Adrenal gland (tissue), 12 donors: Measurements from ENCODE around the gene VENTX. TPM values are rescaled to one million over a fixed set of nuclear protein-coding genes. Genes with fewer than 3 reads are reported as not detected.

ENCODE experiments used
- DNase-seq, 7 donors: peaks; one replicate each; pipeline ENCODE4 v3.0.0-alpha.2; 2019 to 2020
- H3K27ac ChIP-seq, 5 donors: fragments of 200-600 bp; sonication (generic) in 4 of 5; 1 replicate in 3 of 5; 2 replicates in 2 of 5; pipeline versions ENCODE4 v1.5.1 to v1.8.0; 2016 to 2020; ENCODE audit warnings: mild to moderate bottlenecking in 1 of 5
- H3K27me3 ChIP-seq: fragments of 200-600 bp; 2 replicates; pipeline ENCODE4 v1.8.0; 2021
- H3K36me3 ChIP-seq, 2 donors: fragments of 200-600 bp; replicated peaks in 1 of 2; 1 replicate in 1 of 2; 2 replicates in 1 of 2; pipeline versions ENCODE4 v1.5.1 to v1.8.0; 2018 to 2022
- H3K4me1 ChIP-seq, 2 donors: fragments of 200-600 bp; replicated peaks in 1 of 2; 1 replicate in 1 of 2; 2 replicates in 1 of 2; pipeline versions ENCODE4 v1.5.1 to v1.8.0; 2018 to 2021
- H3K4me3 ChIP-seq, 4 donors: fragments of 200-600 bp; sonication (generic) in 3 of 4; one replicate each; pipeline ENCODE4 v1.5.1; 2016 to 2018
- H3K9me3 ChIP-seq, 3 donors: fragments of 200-600 bp; sonication (generic) in 1 of 3; replicated peaks in 1 of 3; 1 replicate in 2 of 3; 2 replicates in 1 of 3; pipeline versions ENCODE4 v1.5.1 to v1.8.0; 2016 to 2021
- POLR2A ChIP-seq, 2 donors: fragments of 450-650 bp; IDR thresholded peaks; one replicate each; pipeline ENCODE4 v1.6.1; 2017; ENCODE audit warnings: antibody characterized with exemption in 2 of 2, mild to moderate bottlenecking in 2 of 2, moderate library complexity in 1 of 2
- WGBS, 4 donors: extraction: QIAGEN DNeasy Blood & Tissue Kit in 2 of 4; methylation state at CpG; one replicate each; pipeline versions ENCODE4 v1.1.5 to v1.1.7; 2013 to 2017; 5-methylcytosine and 5-hydroxymethylcytosine counted together
- intact Hi-C, 2 donors: fragments of 100-400 bp; cut with DNase I; formaldehyde crosslinking; loops; one replicate each; pipeline versions ENCODE4 v1.14.1 to v1.15.0; 2022 to 2023
- polyA plus RNA-seq, 3 donors: library from polyadenylated mRNA; stranded (reverse); fragments of 200-250 nt in 2 of 3; fragments of 350-450 nt in 1 of 3; fragmentation: Illumina TruSeq in 1 of 3; extraction: RNeasy Lipid Tissue Mini Kit (QIAGEN cat#74804) in 1 of 3; gene quantifications; one replicate each; pipeline ENCODE4 v1.2.3, GENCODE V29; 2013 to 2014
- total RNA-seq, 9 donors: library from RNA; depleted of rRNA in 4 of 9; stranded (reverse); fragments of >200 nt in 4 of 9; fragments of 120-200 nt in 1 of 9; fragmentation: NEBNext Ultra II Directional in 1 of 9; extraction: Animal tissue kit (Norgen Biotek cat#: 25700) in 1 of 9; gene quantifications; one replicate each; pipeline versions ENCODE4 v1.1.0 to v1.2.4, GENCODE V29; 2013 to 2023
- TF ChIP-seq, protein P1 (sequence below), 6 experiments: fragments of 450-650 bp in 4 of 6; fragments of 200-600 bp in 2 of 6; sonication (generic) in 1 of 6; IDR thresholded peaks; 1 replicate in 5 of 6; 2 replicates in 1 of 6; pipeline versions ENCODE4 v1.5.1 to v1.8.0; 2016 to 2021; ENCODE audit warnings: antibody characterized with exemption in 6 of 6, mild to moderate bottlenecking in 2 of 6, moderate library complexity in 1 of 6
- donor health status: healthy with polysubstance abuse.
- donor health status: Bipolar disorder and iron deficiency.
- donor health status: DM: yes; HTN: yes; CAD: no.
- donor health status: DM: no; HTN: no; CAD: no.
- donor health status: DM: no; HTN: no; CAD: no.
- donor health status: DM: yes; HTN: yes; CAD: no.

The VENTX gene
- total and polyA plus RNA-seq, 12 donors = 0.06 to 4.4 (median 1.4) TPM

DNA sequence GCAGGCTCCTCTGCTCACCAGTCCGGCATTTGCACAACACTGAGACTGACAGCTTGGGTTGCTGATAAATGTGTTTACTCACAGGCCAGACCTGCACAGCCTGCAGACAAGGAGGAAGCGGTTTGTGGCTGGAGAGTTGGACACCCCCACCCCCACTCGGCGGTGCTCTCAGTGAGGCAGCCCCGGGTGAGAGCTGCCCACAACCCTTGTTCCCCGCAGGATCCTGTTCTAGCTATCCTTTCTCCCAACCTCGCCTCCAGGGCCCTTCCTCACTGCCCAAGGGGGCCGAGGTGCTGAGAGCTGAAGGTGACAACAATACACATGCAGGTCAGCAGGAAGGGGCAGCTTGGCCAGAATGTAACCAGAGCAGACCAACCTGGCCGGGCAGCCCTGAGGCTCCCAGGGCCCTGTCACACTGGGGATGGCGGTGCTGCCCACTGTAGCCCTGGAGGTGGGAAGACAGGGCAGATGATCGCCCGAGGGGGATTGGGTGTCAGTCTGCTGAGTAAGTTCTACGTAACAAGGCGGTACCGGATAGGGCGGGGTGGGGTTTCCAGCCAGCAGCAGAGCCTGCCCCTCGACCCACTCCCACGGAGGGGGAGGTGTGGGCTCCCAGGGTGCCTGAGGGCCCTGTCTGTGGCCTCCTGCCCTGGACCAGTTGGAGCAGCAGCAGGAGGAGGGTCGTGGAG lies 41.1 kb downstream of the VENTX start:
- Histone ChIP-seq H3K27ac (peak overlapping the region in 2 of 5 donors; percentile 49 to 57), H3K4me3 (no peak overlapping the region), H3K36me3 (peaks cover 0 to 39% of the 10 kb centered on the region in 2 donors), H3K27me3 (no peaks in the 10 kb centered on the region), H3K4me1 (peaks cover 0 to 26% of the 10 kb centered on the region in 2 donors), H3K9me3 (no peaks in the 10 kb centered on the region)
- peak in 6 of 7 donors; percentile 47 to 86 (median 56) for DNase-seq
- intact Hi-C loops = no loop called here
- WGBS, 4 donors = 57 to 82% (median 65%) methylated on average over 11 to 19 of the region's 19 CpGs
- TF ChIP-seq, protein P1, sequence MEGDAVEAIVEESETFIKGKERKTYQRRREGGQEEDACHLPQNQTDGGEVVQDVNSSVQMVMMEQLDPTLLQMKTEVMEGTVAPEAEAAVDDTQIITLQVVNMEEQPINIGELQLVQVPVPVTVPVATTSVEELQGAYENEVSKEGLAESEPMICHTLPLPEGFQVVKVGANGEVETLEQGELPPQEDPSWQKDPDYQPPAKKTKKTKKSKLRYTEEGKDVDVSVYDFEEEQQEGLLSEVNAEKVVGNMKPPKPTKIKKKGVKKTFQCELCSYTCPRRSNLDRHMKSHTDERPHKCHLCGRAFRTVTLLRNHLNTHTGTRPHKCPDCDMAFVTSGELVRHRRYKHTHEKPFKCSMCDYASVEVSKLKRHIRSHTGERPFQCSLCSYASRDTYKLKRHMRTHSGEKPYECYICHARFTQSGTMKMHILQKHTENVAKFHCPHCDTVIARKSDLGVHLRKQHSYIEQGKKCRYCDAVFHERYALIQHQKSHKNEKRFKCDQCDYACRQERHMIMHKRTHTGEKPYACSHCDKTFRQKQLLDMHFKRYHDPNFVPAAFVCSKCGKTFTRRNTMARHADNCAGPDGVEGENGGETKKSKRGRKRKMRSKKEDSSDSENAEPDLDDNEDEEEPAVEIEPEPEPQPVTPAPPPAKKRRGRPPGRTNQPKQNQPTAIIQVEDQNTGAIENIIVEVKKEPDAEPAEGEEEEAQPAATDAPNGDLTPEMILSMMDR (IDR thresholded peaks at IDR 0.05) = no peak
- no peak for TF ChIP-seq POLR2A (IDR thresholded peaks at IDR 0.05)

DNA sequence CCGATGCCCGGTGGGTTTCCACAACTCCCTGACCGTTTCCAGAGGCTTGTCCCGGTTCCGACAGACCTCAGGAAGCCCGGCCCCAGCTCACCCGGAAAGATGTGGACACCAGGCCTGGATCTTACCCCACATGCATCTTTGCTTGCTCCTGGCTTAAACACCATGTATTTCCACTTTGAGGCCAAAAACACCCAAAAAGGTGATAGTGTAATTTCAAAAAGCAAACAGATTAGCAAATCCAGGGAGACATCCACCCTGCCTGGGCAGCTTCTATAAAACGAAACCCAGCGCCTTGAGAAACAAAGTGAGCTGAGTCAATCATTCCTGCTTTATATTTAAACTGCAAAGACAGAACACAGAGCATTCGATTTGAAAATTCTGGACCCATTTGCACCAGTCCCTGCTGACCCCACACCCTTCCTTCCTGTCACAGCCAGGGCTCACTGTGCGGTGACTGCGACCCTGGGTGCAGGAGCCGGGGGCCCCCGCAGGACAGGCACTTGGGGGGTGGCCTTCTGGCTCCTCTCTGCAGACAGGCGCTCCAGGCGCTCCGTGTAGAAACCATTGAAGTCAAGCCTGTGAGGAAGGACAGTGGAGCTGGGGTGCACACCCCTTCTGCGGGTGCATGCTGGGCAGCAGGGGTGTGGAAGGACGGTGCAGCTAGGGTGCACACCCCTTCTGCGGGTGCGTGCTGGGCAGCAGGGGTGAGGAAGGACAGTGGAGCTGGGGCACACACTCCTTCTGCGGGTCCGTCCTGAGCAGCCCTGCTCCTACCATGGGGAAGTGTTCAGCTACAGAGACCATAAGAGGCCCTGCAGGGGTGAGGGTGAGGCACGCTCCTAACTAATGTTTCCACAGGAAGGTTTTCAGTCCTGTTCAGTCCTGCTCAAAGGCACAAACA lies 41.9 kb downstream of the VENTX start:
- H3K9me3 ChIP-seq = no peaks in the 10 kb centered on the region
- H3K36me3 ChIP-seq = peaks cover 0 to 47% of the 10 kb centered on the region in 2 donors
- peak overlapping the region in 2 of 5 donors; percentile 49 to 57 for H3K27ac ChIP-seq
- H3K4me1 ChIP-seq = peaks cover 0 to 26% of the 10 kb centered on the region in 2 donors
- intact Hi-C loops = no loop called here
- 74 to 88% (median 82%) methylated on average over 15 to 24 of the region's 24 CpGs for WGBS, 4 donors
- H3K4me3 ChIP-seq = no peak overlapping the region
- DNase-seq = no peak
- TF ChIP-seq POLR2A (IDR thresholded peaks at IDR 0.05) = no peak
- TF ChIP-seq, protein P1 (IDR thresholded peaks at IDR 0.05) = no peak
- H3K27me3 ChIP-seq = no peaks in the 10 kb centered on the region

DNA sequence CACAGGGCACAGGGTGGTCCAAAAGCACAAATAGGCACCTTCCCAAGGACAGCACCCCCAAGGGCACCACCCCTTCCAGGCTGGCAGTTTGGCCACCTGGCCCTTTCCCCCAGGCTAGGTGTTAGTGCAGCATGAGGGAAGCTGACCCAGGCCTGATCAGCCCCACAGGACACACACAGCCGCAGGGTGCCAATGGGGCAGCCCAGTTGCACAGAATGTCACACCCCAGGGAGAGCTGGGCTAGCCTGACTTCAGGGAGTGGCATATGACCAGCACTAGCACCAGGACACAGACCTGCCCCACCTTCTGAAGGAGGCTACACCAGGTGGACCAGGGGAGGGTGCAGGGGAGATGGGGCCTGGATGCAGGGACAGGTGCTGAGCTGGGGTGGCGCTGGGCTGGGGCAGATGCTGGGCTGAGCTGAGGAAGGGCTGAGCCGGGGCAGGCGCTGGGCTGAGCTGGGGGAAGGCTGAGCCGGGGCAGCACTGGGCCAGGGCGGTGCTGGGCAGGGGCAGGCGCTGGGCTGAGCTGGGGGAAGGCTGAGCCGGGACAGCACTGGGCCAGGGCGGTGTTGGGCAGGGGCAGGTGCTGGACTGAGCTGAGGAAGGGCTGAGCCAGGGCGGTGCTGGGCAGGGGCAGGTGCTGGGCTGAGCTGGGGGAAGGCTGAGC lies 42.9 kb downstream of the VENTX start:
- H3K27me3 ChIP-seq = no peaks in the 10 kb centered on the region
- no peak for TF ChIP-seq POLR2A (IDR thresholded peaks at IDR 0.05)
- H3K27ac ChIP-seq = no peak overlapping the region
- DNase-seq = no peak
- peaks cover 0 to 26% of the 10 kb centered on the region in 2 donors for H3K4me1 ChIP-seq
- H3K4me3 ChIP-seq = no peak overlapping the region
- WGBS, 4 donors = 87 to 96% (median 93%) methylated on average over 3 to 10 of the region's 10 CpGs
- H3K36me3 ChIP-seq = peaks cover 0 to 57% of the 10 kb centered on the region in 2 donors
- intact Hi-C loops = no loop called here
- H3K9me3 ChIP-seq = no peaks in the 10 kb centered on the region

DNA sequence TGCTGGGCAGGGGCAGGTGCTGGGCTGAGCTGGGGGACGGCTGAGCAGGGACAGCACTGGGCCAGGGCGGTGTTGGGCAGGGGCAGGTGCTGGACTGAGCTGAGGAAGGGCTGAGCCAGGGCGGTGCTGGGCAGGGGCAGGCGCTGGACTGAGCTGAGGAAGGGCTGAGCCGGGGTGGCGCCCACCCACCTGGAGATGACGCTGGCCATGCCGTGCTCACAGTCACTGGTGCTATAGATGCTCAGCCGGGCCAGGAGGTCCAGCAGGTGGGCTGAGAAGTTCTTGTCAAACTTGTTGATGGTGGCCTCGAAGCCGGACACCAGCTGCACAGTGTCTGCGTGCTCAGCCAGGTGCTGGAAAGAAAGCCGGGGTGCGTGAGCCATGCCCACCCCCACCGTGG lies 43.4 kb downstream of the VENTX start:
- H3K4me1 ChIP-seq = peaks cover 0 to 26% of the 10 kb centered on the region in 2 donors
- H3K27me3 ChIP-seq = no peaks in the 10 kb centered on the region
- DNase-seq = no peak
- no peak overlapping the region for H3K4me3 ChIP-seq
- peaks cover 0 to 61% of the 10 kb centered on the region in 2 donors for H3K36me3 ChIP-seq
- intact Hi-C loops = no loop called here
- WGBS, 4 donors = 91 to 95% (median 94%) methylated on average over 9 to 14 of the region's 15 CpGs
- TF ChIP-seq POLR2A (IDR thresholded peaks at IDR 0.05) = no peak
- TF ChIP-seq, protein P1 (IDR thresholded peaks at IDR 0.05) = no peak
- no peaks in the 10 kb centered on the region for H3K9me3 ChIP-seq
- H3K27ac ChIP-seq = no peak overlapping the region
